ENCODE data around the gene CD180.

DNA sequence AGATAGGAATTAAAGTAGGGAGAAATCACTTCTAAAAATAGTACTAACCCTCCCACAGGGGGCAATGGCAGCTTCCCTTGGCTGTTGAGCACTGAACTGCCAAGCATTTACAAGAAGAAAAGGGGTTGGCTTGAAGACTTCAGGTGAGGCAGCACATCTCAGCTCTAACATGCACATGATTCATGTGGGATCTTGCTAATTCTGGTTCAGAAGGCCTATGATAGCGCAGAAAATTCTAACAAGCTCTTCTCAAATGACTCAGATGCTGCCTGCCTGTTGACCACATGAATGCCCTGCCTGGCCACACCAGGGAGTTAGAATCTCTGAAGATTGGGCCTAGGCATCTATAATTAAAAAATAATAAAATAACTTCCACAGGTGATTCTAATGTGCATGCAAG lies 22.6 kb downstream of the CD180 start:
- TF ChIP-seq, protein P1, sequence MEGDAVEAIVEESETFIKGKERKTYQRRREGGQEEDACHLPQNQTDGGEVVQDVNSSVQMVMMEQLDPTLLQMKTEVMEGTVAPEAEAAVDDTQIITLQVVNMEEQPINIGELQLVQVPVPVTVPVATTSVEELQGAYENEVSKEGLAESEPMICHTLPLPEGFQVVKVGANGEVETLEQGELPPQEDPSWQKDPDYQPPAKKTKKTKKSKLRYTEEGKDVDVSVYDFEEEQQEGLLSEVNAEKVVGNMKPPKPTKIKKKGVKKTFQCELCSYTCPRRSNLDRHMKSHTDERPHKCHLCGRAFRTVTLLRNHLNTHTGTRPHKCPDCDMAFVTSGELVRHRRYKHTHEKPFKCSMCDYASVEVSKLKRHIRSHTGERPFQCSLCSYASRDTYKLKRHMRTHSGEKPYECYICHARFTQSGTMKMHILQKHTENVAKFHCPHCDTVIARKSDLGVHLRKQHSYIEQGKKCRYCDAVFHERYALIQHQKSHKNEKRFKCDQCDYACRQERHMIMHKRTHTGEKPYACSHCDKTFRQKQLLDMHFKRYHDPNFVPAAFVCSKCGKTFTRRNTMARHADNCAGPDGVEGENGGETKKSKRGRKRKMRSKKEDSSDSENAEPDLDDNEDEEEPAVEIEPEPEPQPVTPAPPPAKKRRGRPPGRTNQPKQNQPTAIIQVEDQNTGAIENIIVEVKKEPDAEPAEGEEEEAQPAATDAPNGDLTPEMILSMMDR (IDR thresholded peaks at IDR 0.05; ENCODE audit: low read depth, low read length, poor library complexity, severe bottlenecking), result no peak
- no peak for TF ChIP-seq EZH2phosphoT487 (IDR thresholded peaks at IDR 0.05; ENCODE audit: borderline replicate concordance, low read length)

Measured in DOHH2 (cell line).